MCF 10A (cell line): ENCODE measurements around the gene PLIN5. TPM values are rescaled to one million over a fixed set of nuclear protein-coding genes. Genes with fewer than 3 reads are reported as not detected.

Experiments used
- BruUV-seq: library from RNA; stranded (reverse); fragments of 400-500 nt; replicated peaks from 2 replicates; lab custom pipeline; 2021; lab: Mats Ljungman, UMichigan
- CTCF ChIA-PET: fragments of 300-600 bp; sonication (Branson Sonifier 250); formaldehyde crosslinking; extraction: SDS; loops from one replicate; lab custom pipeline; 2021; ENCODE audit warnings: antibody characterized with exemption, inconsistent platforms; lab: Yijun Ruan, JAX
- POLR2A ChIA-PET: fragments of 300-600, 350-650 bp; sonication (Branson Sonifier 250); formaldehyde crosslinking; extraction: SDS; loops from one replicate; lab custom pipeline; 2020; ENCODE audit warnings: antibody characterized with exemption, inconsistent platforms; lab: Yijun Ruan, JAX
- DNase-seq: peaks from one replicate; pipeline ENCODE4 v3.0.0-alpha.2; 2018; ENCODE audit not compliant: unreplicated experiment
- H3K27ac Mint-ChIP-seq: one replicate; pipeline ENCODE4 v1.8.0; 2022; ENCODE audit warnings: mild to moderate bottlenecking, low read depth, mixed read lengths; ENCODE audit not compliant: unreplicated experiment
- H3K27me3 Mint-ChIP-seq: one replicate; pipeline ENCODE4 v1.8.0; 2022; ENCODE audit warnings: mixed read lengths; ENCODE audit not compliant: insufficient read depth, unreplicated experiment
- H3K36me3 Mint-ChIP-seq: one replicate; pipeline ENCODE4 v1.8.0; 2022; ENCODE audit warnings: mild to moderate bottlenecking, moderate library complexity, mixed read lengths; ENCODE audit not compliant: insufficient read depth, unreplicated experiment
- H3K4me1 Mint-ChIP-seq: one replicate; pipeline ENCODE4 v1.8.0; 2022; ENCODE audit warnings: mixed read lengths; ENCODE audit not compliant: insufficient read depth, unreplicated experiment
- H3K4me3 Mint-ChIP-seq: one replicate; pipeline ENCODE4 v1.8.0; 2022; ENCODE audit warnings: mild to moderate bottlenecking, moderate library complexity, mixed read lengths; ENCODE audit not compliant: unreplicated experiment
- H3K9me3 Mint-ChIP-seq: one replicate; pipeline ENCODE4 v1.8.0; 2022; ENCODE audit warnings: mixed read lengths; ENCODE audit not compliant: unreplicated experiment
- intact Hi-C: fragments of 100-400 bp; cut with micrococcal nuclease; formaldehyde crosslinking; loops from 2 replicates; pipeline ENCODE4 v1.14.1; 2022
- total RNA-seq: library from RNA; stranded (reverse); gene quantifications from 2 replicates; pipeline ENCODE4 v1.2.3, GENCODE V29; 2022
- TF ChIP-seq, protein P1 (sequence below): fragments of 200-600 bp; IDR thresholded peaks from one replicate; pipeline ENCODE4 v1.8.0; 2022; ENCODE audit warnings: antibody characterized with exemption, mild to moderate bottlenecking; ENCODE audit not compliant: unreplicated experiment

PLIN5 gene
- total RNA-seq, 1 experiment from 2014 or later: not detected

DNA sequence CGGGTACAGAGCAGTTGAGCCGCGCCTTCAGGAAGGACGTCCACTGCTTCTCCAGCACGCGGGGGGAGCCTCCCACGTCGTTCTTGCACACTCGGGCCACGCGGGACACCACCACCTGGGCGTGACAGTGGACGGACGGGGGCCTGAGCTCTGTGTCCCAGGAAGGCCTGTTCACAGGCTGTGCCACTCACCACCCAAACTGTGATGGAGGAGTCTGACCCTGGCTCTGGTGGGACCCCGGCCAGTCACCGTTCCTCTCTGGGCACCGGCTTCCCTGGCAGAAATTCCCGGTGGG, 17.4 kb upstream of the PLIN5 start:
- ChIA-PET POLR2A (no interaction called here), CTCF (interaction anchor here (0.5 kb wide), 1 partner anchor 87 kb away, joined by 3 read pairs; no protein-coding TSS in a partner anchor)
- Mint-ChIP-seq H3K27ac (no peak overlapping the region), H3K4me1 (no peaks in the 10 kb centered on the region), H3K27me3 (peaks cover 23% of the 10 kb centered on the region), H3K36me3 (no peaks in the 10 kb centered on the region), H3K9me3 (peaks cover 15% of the 10 kb centered on the region), H3K4me3 (no peak overlapping the region)
- TF ChIP-seq, protein P1, sequence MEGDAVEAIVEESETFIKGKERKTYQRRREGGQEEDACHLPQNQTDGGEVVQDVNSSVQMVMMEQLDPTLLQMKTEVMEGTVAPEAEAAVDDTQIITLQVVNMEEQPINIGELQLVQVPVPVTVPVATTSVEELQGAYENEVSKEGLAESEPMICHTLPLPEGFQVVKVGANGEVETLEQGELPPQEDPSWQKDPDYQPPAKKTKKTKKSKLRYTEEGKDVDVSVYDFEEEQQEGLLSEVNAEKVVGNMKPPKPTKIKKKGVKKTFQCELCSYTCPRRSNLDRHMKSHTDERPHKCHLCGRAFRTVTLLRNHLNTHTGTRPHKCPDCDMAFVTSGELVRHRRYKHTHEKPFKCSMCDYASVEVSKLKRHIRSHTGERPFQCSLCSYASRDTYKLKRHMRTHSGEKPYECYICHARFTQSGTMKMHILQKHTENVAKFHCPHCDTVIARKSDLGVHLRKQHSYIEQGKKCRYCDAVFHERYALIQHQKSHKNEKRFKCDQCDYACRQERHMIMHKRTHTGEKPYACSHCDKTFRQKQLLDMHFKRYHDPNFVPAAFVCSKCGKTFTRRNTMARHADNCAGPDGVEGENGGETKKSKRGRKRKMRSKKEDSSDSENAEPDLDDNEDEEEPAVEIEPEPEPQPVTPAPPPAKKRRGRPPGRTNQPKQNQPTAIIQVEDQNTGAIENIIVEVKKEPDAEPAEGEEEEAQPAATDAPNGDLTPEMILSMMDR: no peak
- intact Hi-C loops: no loop called here
- no peak for DNase-seq
- BruUV-seq: no TSS peak

DNA sequence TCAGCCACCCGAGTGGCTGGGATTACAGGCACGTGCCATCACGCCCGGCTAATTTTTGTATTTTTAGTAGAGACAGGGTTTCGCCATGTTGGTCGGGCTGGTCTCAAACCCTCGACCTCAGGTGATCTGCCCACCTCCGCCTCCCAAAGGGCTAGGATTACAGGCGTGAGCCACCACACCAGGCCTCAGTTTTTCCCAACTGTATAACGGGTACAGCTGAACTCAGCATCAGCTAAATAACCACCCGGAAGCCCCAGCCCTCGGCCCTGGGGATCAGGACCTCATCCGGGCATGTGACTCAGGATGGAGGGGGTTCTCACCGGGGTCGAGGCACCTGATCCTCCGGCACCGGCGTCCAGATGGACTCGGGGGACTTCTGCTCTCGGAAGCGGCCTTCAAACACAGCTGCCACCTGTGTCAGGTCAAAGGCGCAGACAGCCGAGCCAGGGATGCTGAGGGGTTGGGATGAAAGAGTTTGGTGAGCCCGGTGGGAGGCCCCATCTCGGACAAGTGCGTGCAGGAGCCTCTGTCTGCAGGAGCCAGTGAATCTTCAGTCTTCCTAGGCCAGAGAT, 15.5 kb upstream of the PLIN5 start:
- Mint-ChIP-seq H3K36me3 (no peaks in the 10 kb centered on the region), H3K9me3 (peaks cover 15% of the 10 kb centered on the region), H3K4me1 (no peaks in the 10 kb centered on the region), H3K4me3 (no peak overlapping the region), H3K27ac (no peak overlapping the region), H3K27me3 (peaks cover 23% of the 10 kb centered on the region)
- TF ChIP-seq, protein P1: no peak
- ChIA-PET POLR2A (no interaction called here), CTCF (interaction anchor here (0.6 kb wide), 1 partner anchor 26 kb away, joined by 4 read pairs; no protein-coding TSS in a partner anchor)
- intact Hi-C loops: no loop called here
- no peak for DNase-seq
- no TSS peak for BruUV-seq

DNA sequence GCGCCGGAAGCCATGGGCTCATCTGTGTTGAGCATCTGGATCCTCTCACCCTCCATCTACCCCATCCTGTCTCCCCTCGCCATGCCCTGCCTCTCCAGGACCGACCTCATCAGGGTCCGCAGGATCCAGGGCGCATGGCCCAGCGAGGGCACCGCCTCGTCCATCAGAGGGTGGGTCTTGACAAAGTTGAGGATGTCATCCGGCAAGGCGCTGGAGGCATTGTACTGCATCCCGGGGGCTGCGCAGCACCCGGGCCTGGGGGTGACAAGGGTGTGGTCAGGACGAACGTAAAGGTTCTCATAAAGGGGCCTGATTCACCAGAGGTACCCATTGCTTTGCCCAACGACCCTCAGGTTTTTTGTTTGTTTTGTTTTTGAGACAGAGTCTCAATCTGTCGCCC, 15.0 kb upstream of the PLIN5 start:
- no peak for DNase-seq
- intact Hi-C loops: no loop called here
- TF ChIP-seq, protein P1: no peak
- no TSS peak for BruUV-seq
- ChIA-PET POLR2A (interaction anchor here (0.7 kb wide), 1 partner anchor 23 kb away, joined by 5 read pairs; no protein-coding TSS in a partner anchor), CTCF (interaction anchor here (0.6 to 3.3 kb wide), 2 partner anchors 24 to 26 kb away, joined by 4 to 13 read pairs; no protein-coding TSS in a partner anchor)
- no peaks in the 10 kb centered on the region for H3K36me3 Mint-ChIP-seq
- H3K27me3 Mint-ChIP-seq: peaks cover 23% of the 10 kb centered on the region
- peaks cover 15% of the 10 kb centered on the region for H3K9me3 Mint-ChIP-seq
- no peaks in the 10 kb centered on the region for H3K4me1 Mint-ChIP-seq
- H3K27ac Mint-ChIP-seq: no peak overlapping the region
- no peak overlapping the region for H3K4me3 Mint-ChIP-seq

DNA sequence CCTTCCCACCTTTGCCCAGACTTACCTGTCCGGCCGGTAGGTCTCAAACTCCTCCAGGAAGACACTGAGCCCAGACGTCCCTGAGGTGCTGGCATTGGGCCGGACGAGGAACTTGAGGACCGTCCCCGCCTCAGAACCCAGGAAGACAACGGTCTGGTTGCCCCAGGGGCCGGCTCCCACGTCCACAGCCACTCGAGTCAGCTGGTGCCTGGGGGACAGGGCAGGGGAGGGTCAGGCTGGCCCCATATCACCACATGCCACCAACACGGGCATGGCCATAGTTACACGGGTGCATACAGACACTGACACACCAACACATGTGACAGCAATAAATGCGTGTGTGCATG, 13.2 kb upstream of the PLIN5 start:
- H3K9me3 Mint-ChIP-seq: peaks cover 7% of the 10 kb centered on the region
- peaks cover 19% of the 10 kb centered on the region for H3K27me3 Mint-ChIP-seq
- DNase-seq: no peak
- ChIA-PET POLR2A (no interaction called here), CTCF (interaction anchor here (0.7 to 3.3 kb wide), 4 partner anchors 22 to 88 kb away, joined by 4 to 13 read pairs (median 6); no protein-coding TSS in a partner anchor)
- no peak overlapping the region for H3K27ac Mint-ChIP-seq
- H3K4me1 Mint-ChIP-seq: no peaks in the 10 kb centered on the region
- H3K36me3 Mint-ChIP-seq: peaks cover 6% of the 10 kb centered on the region
- TF ChIP-seq, protein P1: no peak
- no TSS peak for BruUV-seq
- H3K4me3 Mint-ChIP-seq: no peak overlapping the region
- intact Hi-C loops: no loop called here
